OCI-LY7 (cell line): ENCODE measurements around the gene MKNK1.

ENCODE experiments used
- CTCF ChIP-seq: fragments of 200-600 bp; sonication (generic); conservative IDR thresholded peaks from 2 replicates; pipeline ENCODE4 v1.5.1; 2014; ENCODE audit warnings: mild to moderate bottlenecking, antibody characterized with exemption, low read length, moderate library complexity, mixed read lengths
- EZH2phosphoT487 ChIP-seq: fragments of 200-600 bp; sonication (generic); IDR thresholded peaks from 2 replicates; pipeline ENCODE4 v1.6.1; 2018; ENCODE audit warnings: low read depth, borderline replicate concordance, mild to moderate bottlenecking, mixed run types, antibody characterized with exemption, low read length, moderate library complexity, mixed read lengths

GRCh38 chr1:46525253-46525983 is 78.7 kb downstream of the MKNK1 start:
- no peak for TF ChIP-seq CTCF
- no peak for TF ChIP-seq EZH2phosphoT487
